Ishikawa (cell line): Measurements from ENCODE around the gene ZNF830.

Source experiments
- CEBPB ChIP-seq: IDR thresholded peaks from 2 replicates; pipeline ENCODE4 v1.6.1; 2012
- CREB1 ChIP-seq: IDR thresholded peaks from 2 replicates; pipeline ENCODE4 v1.6.1; 2012; ENCODE audit warnings: low read depth
- EGR1 ChIP-seq: IDR thresholded peaks from 2 replicates; pipeline ENCODE4 v1.6.1; 2012
- EP300 ChIP-seq: IDR thresholded peaks from 2 replicates; pipeline ENCODE4 v1.6.1; 2012; ENCODE audit warnings: borderline replicate concordance
- FOXM1 ChIP-seq: IDR thresholded peaks from 2 replicates; pipeline ENCODE4 v1.6.1; 2012; ENCODE audit warnings: low read depth, borderline replicate concordance
- MAX ChIP-seq: IDR thresholded peaks from 2 replicates; pipeline ENCODE4 v1.6.1; 2012
- NFIC ChIP-seq: IDR thresholded peaks from 2 replicates; pipeline ENCODE4 v1.6.1; 2012
- RAD21 ChIP-seq: IDR thresholded peaks from 2 replicates; pipeline ENCODE4 v1.6.1; 2012; ENCODE audit warnings: low read depth
- REST ChIP-seq: IDR thresholded peaks from 2 replicates; pipeline ENCODE4 v1.6.1; 2012; ENCODE audit warnings: low read depth, mild to moderate bottlenecking
- TAF1 ChIP-seq: IDR thresholded peaks from 2 replicates; pipeline ENCODE4 v1.6.1; 2012; ENCODE audit warnings: low read depth, mild to moderate bottlenecking
- TCF12 ChIP-seq: IDR thresholded peaks from 2 replicates; pipeline ENCODE4 v1.6.1; 2012; ENCODE audit warnings: low read depth
- TEAD4 ChIP-seq: IDR thresholded peaks from 2 replicates; pipeline ENCODE4 v1.6.1; 2012
- USF1 ChIP-seq: IDR thresholded peaks from 2 replicates; pipeline ENCODE4 v1.6.1; 2012
- YY1 ChIP-seq: IDR thresholded peaks from 2 replicates; pipeline ENCODE4 v1.6.1; 2012; ENCODE audit warnings: low read depth
- ZBTB7A ChIP-seq: IDR thresholded peaks from 2 replicates; pipeline ENCODE4 v1.6.1; 2012; ENCODE audit warnings: low read depth

Gene ZNF830

GRCh38 chr17:34988644-34989043 is 27.3 kb downstream of the ZNF830 start:
- TF ChIP-seq TAF1 (no peak), REST (no peak), USF1 (no peak), YY1 (no peak), MAX (no peak), TCF12 (no peak), NFIC (no peak), EP300 (no peak), RAD21 (no peak), ZBTB7A (no peak), CREB1 (no peak), TEAD4 (no peak), EGR1 (no peak), FOXM1 (no peak), CEBPB (no peak)

GRCh38 chr17:34989473-34989872 is 28.1 kb downstream of the ZNF830 start:
- TF ChIP-seq USF1 (no peak), NFIC (no peak)

GRCh38 chr17:34990921-34991365 is 29.6 kb downstream of the ZNF830 start:
- TF ChIP-seq EP300: no peak
- TF ChIP-seq EGR1: no peak
- no peak for TF ChIP-seq RAD21
- TF ChIP-seq CEBPB: no peak
- TF ChIP-seq MAX: no peak
- no peak for TF ChIP-seq TAF1
- no peak for TF ChIP-seq ZBTB7A
- no peak for TF ChIP-seq CREB1
- TF ChIP-seq USF1: no peak
- no peak for TF ChIP-seq YY1
- TF ChIP-seq FOXM1: no peak
- TF ChIP-seq NFIC: no peak

- TF ChIP-seq TCF12 (no peak), CREB1 (no peak), TEAD4 (no peak), YY1 (no peak), TAF1 (no peak), ZBTB7A (no peak), RAD21 (no peak), MAX (no peak), NFIC (no peak), EGR1 (no peak), CEBPB (no peak)
Measured at GRCh38 chr17:34991606-34992005, 30.3 kb downstream of the ZNF830 start.

GRCh38 chr17:34993031-34993430 is 31.7 kb downstream of the ZNF830 start:
- TF ChIP-seq TEAD4: no peak
- TF ChIP-seq EGR1: no peak

- TF ChIP-seq USF1 (no peak), REST (no peak), CEBPB (no peak), EP300 (no peak), YY1 (no peak), CREB1 (no peak), FOXM1 (no peak), NFIC (no peak), RAD21 (no peak), TEAD4 (no peak)
Measured at GRCh38 chr17:34996422-34997285, 35.3 kb downstream of the ZNF830 start.
